IPS DF 6.9 (cell line): ENCODE results near the gene BNC2.

Source experiments
- DNase-seq: peaks from one replicate; pipeline ENCODE4 v3.0.0-alpha.2; 2013; ENCODE audit warnings: low read depth, low spot score
- H3K27ac ChIP-seq: one replicate; pipeline ENCODE4 v1.5.1; 2013; ENCODE audit warnings: low read length, control low read depth
- H3K27me3 ChIP-seq: 2 replicates; pipeline ENCODE4 v1.6.1; 2013; ENCODE audit warnings: mild to moderate bottlenecking, low read length; ENCODE audit not compliant: control insufficient read depth, insufficient read depth
- H3K36me3 ChIP-seq: 2 replicates; pipeline ENCODE4 v1.6.1; 2013; ENCODE audit warnings: low read length; ENCODE audit not compliant: control insufficient read depth, insufficient read depth
- H3K4me1 ChIP-seq: 2 replicates; pipeline ENCODE4 v1.6.1; 2013; ENCODE audit warnings: low read length; ENCODE audit not compliant: control insufficient read depth, insufficient read depth
- H3K4me3 ChIP-seq: 2 replicates; pipeline ENCODE4 v1.5.1; 2013; ENCODE audit warnings: mild to moderate bottlenecking, low read length
- H3K9me3 ChIP-seq: 2 replicates; pipeline ENCODE4 v1.6.1; 2013; ENCODE audit warnings: low read length, inconsistent platforms; ENCODE audit not compliant: control insufficient read depth, insufficient read depth
- WGBS: extraction: QIAGEN DNeasy Blood & Tissue Kit; methylation state at CpG from one replicate; pipeline ENCODE4 v1.1.7; 2013; ENCODE audit warnings: mixed read lengths, missing lambda C conversion rate; ENCODE audit not compliant: insufficient read length, insufficient coverage; 5-methylcytosine and 5-hydroxymethylcytosine counted together

BNC2 gene

GRCh38 chr9:16718296-16718695, 152.2 kb downstream of the BNC2 start:
- DNase-seq = no peak
- H3K36me3 ChIP-seq = no peaks in the 10 kb centered on the region
- H3K27me3 ChIP-seq = no peaks in the 10 kb centered on the region
- H3K4me1 ChIP-seq = peaks cover 9% of the 10 kb centered on the region; the same call in 1 of the 2 replicates
- no peak overlapping the region for H3K27ac ChIP-seq
- no CpG with 5 or more reads among the region's 1 CpG for WGBS
- H3K9me3 ChIP-seq = no peaks in the 10 kb centered on the region; the same call in 1 of the 2 replicates
- no peak overlapping the region for H3K4me3 ChIP-seq

- DNase-seq = no peak
- Histone ChIP-seq H3K36me3 (no peaks in the 10 kb centered on the region), H3K9me3 (no peaks in the 10 kb centered on the region; the same call in 1 of the 2 replicates), H3K27ac (no peak overlapping the region), H3K4me1 (peaks cover 8% of the 10 kb centered on the region; the same call in 1 of the 2 replicates), H3K27me3 (no peaks in the 10 kb centered on the region), H3K4me3 (no peak overlapping the region)
- no CpG with 5 or more reads among the region's 5 CpGs for whole genome bisulfite sequencing
Observed at GRCh38 chr9:16716601-16717000, 153.9 kb downstream of the BNC2 start.

GRCh38 chr9:16715404-16715803, 155.1 kb downstream of the BNC2 start:
- Histone ChIP-seq H3K4me3 (no peak overlapping the region), H3K27ac (no peak overlapping the region), H3K4me1 (peaks cover 7% of the 10 kb centered on the region; the same call in 1 of the 2 replicates), H3K9me3 (no peaks in the 10 kb centered on the region; the same call in 1 of the 2 replicates), H3K36me3 (no peaks in the 10 kb centered on the region), H3K27me3 (no peaks in the 10 kb centered on the region)
- no CpG with 5 or more reads among the region's 2 CpGs for WGBS
- DNase-seq = no peak

GRCh38 chr9:16712787-16713186, 157.7 kb downstream of the BNC2 start:
- DNase-seq = no peak
- H3K27ac ChIP-seq = no peak overlapping the region
- no peak overlapping the region for H3K4me3 ChIP-seq
- no peaks in the 10 kb centered on the region for H3K36me3 ChIP-seq
- H3K4me1 ChIP-seq = peaks cover 7% of the 10 kb centered on the region
- no CpG with 5 or more reads among the region's 4 CpGs for WGBS
- H3K27me3 ChIP-seq = no peaks in the 10 kb centered on the region
- H3K9me3 ChIP-seq = no peaks in the 10 kb centered on the region; the same call in 1 of the 2 replicates

- no peak for DNase-seq
- Histone ChIP-seq H3K36me3 (no peaks in the 10 kb centered on the region), H3K9me3 (no peaks in the 10 kb centered on the region; the same call in 1 of the 2 replicates), H3K27ac (no peak overlapping the region), H3K4me3 (no peak overlapping the region), H3K27me3 (no peaks in the 10 kb centered on the region), H3K4me1 (peaks cover 7% of the 10 kb centered on the region)
- WGBS = no CpG with 5 or more reads among the region's 8 CpGs
Observed at GRCh38 chr9:16710888-16711287, 159.6 kb downstream of the BNC2 start.

- Histone ChIP-seq H3K4me3 (no peak overlapping the region), H3K27me3 (no peaks in the 10 kb centered on the region), H3K4me1 (peaks cover 7% of the 10 kb centered on the region), H3K9me3 (no peaks in the 10 kb centered on the region; the same call in 1 of the 2 replicates), H3K27ac (no peak overlapping the region), H3K36me3 (no peaks in the 10 kb centered on the region)
- WGBS = no CpG with 5 or more reads among the region's 2 CpGs
- DNase-seq = no peak
Observed at GRCh38 chr9:16709924-16710323, 160.5 kb downstream of the BNC2 start.

GRCh38 chr9:16708656-16709435, 161.6 kb downstream of the BNC2 start:
- Histone ChIP-seq H3K27ac (peak overlapping the region; percentile 99), H3K36me3 (no peaks in the 10 kb centered on the region), H3K9me3 (no peaks in the 10 kb centered on the region; the same call in 1 of the 2 replicates), H3K4me1 (peaks cover 6% of the 10 kb centered on the region), H3K4me3 (no peak overlapping the region), H3K27me3 (no peaks in the 10 kb centered on the region)
- DNase-seq = no peak
- no CpG with 5 or more reads among the region's 13 CpGs for WGBS

- H3K4me1 ChIP-seq = peaks cover 3% of the 10 kb centered on the region
Observed at GRCh38 chr9:16705111-16705604, 165.3 kb downstream of the BNC2 start.

GRCh38 chr9:16704116-16705110, 166.1 kb downstream of the BNC2 start:
- peaks cover 3% of the 10 kb centered on the region for H3K4me1 ChIP-seq
- H3K27ac ChIP-seq = no peak overlapping the region
- H3K4me3 ChIP-seq = no peak overlapping the region
- H3K9me3 ChIP-seq = no peaks in the 10 kb centered on the region
- no peaks in the 10 kb centered on the region for H3K27me3 ChIP-seq
- DNase-seq = no peak
- no CpG with 5 or more reads among the region's 12 CpGs for WGBS
- H3K36me3 ChIP-seq = no peaks in the 10 kb centered on the region

More at GRCh38 chr9:16705111-16705604, 165.3 kb downstream of the BNC2 start:
- Histone ChIP-seq H3K27ac (no peak overlapping the region), H3K36me3 (no peaks in the 10 kb centered on the region), H3K9me3 (no peaks in the 10 kb centered on the region), H3K27me3 (no peaks in the 10 kb centered on the region), H3K4me3 (no peak overlapping the region)
- DNase-seq = peak; percentile 55
- no CpG with 5 or more reads among the region's 9 CpGs for WGBS

GRCh38 chr9:16701347-16701746, 169.1 kb downstream of the BNC2 start:
- H3K27ac ChIP-seq = no peak overlapping the region
- H3K27me3 ChIP-seq = no peaks in the 10 kb centered on the region
- WGBS = no CpG with 5 or more reads among the region's 2 CpGs
- no peaks in the 10 kb centered on the region for H3K9me3 ChIP-seq
- no peak for DNase-seq
- no peak overlapping the region for H3K4me3 ChIP-seq
- H3K36me3 ChIP-seq = no peaks in the 10 kb centered on the region
- no peaks in the 10 kb centered on the region for H3K4me1 ChIP-seq
